Breast epithelium (tissue), 3 donors: ENCODE measurements around the gene AHDC1.

Experiments
- POLR2A ChIP-seq: fragments of 450-650 bp; IDR thresholded peaks from one replicate; pipeline ENCODE4 v1.6.1; 2016; ENCODE audit warnings: antibody characterized with exemption, mild to moderate bottlenecking, moderate library complexity
- POLR2AphosphoS5 ChIP-seq, 3 donors: sonication (generic); formaldehyde crosslinking; IDR thresholded peaks; one replicate each; pipeline ENCODE4 v1.6.1; 2017; ENCODE audit warnings: antibody characterized with exemption in 3 of 3
- TF ChIP-seq, protein P1 (sequence below), 3 donors: fragments of 450-650 bp; IDR thresholded peaks; one replicate each; pipeline ENCODE4 v1.5.1; 2016 to 2017; ENCODE audit warnings: antibody characterized with exemption in 3 of 3, mild to moderate bottlenecking in 3 of 3, moderate library complexity in 3 of 3

DNA sequence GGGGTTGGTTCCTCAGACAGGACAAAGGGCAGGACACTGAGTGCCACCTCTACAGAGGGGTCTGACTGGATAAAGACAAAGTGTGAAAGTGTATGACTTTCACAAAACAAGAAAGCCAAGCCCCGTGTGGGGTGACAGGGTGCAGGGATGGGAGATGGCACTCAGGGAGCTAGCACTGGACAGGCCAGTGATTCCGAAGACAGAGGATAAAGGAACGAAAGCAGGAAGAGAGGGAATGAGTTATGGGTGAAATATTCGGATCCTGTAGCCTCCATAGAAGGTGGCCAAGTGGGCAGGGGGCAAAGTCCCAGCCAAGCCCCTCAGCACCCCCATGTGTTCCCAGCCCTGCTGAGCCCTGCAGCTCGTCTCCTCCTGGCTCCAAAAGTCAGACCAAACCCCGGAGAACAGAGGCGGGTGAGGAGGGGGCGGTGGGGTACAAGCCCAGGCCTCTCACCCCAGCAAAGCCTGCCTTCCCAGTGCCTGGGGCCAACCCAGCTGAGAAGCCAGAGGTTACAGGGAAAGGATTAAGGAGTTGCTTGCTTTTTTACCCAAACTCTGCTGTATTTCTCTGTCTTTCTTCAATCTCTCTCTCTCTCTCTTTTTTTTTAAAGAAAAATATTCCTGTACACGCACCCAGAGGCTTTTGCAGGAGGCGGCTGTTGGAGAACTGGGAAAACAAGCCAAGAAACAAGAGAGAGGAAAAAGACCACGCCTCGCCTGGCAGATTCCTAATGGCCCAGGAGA is 99.9 kb downstream of the AHDC1 start:
- TF ChIP-seq POLR2A (no peak), POLR2AphosphoS5 (IDR thresholded peaks at IDR 0.05) (no peak)
- TF ChIP-seq, protein P1, sequence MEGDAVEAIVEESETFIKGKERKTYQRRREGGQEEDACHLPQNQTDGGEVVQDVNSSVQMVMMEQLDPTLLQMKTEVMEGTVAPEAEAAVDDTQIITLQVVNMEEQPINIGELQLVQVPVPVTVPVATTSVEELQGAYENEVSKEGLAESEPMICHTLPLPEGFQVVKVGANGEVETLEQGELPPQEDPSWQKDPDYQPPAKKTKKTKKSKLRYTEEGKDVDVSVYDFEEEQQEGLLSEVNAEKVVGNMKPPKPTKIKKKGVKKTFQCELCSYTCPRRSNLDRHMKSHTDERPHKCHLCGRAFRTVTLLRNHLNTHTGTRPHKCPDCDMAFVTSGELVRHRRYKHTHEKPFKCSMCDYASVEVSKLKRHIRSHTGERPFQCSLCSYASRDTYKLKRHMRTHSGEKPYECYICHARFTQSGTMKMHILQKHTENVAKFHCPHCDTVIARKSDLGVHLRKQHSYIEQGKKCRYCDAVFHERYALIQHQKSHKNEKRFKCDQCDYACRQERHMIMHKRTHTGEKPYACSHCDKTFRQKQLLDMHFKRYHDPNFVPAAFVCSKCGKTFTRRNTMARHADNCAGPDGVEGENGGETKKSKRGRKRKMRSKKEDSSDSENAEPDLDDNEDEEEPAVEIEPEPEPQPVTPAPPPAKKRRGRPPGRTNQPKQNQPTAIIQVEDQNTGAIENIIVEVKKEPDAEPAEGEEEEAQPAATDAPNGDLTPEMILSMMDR (IDR thresholded peaks at IDR 0.05), result no peak
